ENCODE data around the gene TMC3.

Gene TMC3

DNA sequence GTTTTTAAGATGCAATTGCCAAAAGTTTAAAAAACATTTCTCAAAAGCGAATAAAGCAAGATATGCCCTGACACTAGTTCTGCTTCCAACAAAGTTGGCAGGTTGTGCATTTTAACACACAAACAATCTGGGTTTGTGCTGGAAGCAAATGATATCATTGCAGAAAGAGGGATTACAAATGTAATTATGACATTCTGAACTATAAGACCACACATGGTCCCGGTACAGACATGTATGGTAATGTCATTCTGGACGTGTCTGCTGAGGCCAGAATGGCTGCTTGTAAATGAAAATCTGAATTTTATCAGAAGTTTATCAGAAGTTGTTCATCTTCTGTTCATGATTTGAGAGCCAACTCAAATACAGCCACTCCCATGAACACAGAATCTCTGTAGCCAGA, 10.7 kb downstream of the TMC3 start:
- TF ChIP-seq, protein P1, sequence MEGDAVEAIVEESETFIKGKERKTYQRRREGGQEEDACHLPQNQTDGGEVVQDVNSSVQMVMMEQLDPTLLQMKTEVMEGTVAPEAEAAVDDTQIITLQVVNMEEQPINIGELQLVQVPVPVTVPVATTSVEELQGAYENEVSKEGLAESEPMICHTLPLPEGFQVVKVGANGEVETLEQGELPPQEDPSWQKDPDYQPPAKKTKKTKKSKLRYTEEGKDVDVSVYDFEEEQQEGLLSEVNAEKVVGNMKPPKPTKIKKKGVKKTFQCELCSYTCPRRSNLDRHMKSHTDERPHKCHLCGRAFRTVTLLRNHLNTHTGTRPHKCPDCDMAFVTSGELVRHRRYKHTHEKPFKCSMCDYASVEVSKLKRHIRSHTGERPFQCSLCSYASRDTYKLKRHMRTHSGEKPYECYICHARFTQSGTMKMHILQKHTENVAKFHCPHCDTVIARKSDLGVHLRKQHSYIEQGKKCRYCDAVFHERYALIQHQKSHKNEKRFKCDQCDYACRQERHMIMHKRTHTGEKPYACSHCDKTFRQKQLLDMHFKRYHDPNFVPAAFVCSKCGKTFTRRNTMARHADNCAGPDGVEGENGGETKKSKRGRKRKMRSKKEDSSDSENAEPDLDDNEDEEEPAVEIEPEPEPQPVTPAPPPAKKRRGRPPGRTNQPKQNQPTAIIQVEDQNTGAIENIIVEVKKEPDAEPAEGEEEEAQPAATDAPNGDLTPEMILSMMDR (IDR thresholded peaks at IDR 0.05; ENCODE audit: low read depth, low read length, missing control alignments): no peak
- DNase-seq (ENCODE audit: extremely low read depth, low read depth): no peak
- no peak overlapping the region for H3K4me3 ChIP-seq (replicated peaks; ENCODE audit: low read depth, low read length)

DNA sequence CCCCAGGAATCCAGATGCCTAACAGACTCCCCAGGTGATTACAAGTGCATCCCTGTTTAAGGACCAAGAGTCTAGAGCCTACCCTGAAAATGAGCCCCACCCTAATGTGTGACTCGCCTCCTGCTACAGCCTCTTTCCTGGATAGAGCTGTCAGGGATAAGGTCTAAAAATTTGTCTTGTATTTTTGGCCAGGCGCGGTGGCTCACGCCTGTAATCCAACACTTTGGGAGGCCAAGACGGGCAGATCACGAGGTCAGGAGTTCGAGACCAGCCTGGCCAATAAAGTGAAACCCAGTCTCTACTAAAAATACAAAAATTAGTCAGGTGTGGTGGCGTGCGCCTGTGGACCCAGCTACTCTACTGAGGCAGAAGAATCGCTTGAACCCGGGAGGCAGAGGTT, 11.2 kb downstream of the TMC3 start:
- H3K4me3 ChIP-seq (replicated peaks; ENCODE audit: low read depth, low read length): no peak overlapping the region
- TF ChIP-seq, protein P1 (IDR thresholded peaks at IDR 0.05; ENCODE audit: low read depth, low read length, missing control alignments): no peak
- no peak for DNase-seq (ENCODE audit: extremely low read depth, low read depth)

DNA sequence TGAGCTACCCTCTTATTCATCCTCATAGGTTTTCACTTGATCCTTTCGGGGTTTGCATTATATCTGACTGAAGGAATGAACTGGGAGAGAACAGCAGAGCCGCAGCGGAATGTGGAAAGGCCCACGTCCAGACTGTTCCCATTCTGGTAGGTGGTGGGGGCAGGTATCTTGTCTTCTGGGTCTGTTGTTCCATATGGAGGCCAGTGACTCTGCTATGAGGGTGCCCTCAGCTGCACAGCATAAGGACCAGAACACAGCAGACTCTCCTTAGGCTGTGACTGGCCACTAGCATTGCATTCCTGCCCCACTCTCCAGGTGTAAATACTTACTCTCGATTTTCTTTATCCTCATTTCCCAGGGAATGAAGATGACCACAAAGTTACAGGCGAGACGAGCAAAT, 12.1 kb downstream of the TMC3 start:
- TF ChIP-seq, protein P1 (IDR thresholded peaks at IDR 0.05; ENCODE audit: low read depth, low read length, missing control alignments): no peak
- H3K4me3 ChIP-seq (replicated peaks; ENCODE audit: low read depth, low read length): no peak overlapping the region
- DNase-seq (ENCODE audit: extremely low read depth, low read depth): no peak

DNA sequence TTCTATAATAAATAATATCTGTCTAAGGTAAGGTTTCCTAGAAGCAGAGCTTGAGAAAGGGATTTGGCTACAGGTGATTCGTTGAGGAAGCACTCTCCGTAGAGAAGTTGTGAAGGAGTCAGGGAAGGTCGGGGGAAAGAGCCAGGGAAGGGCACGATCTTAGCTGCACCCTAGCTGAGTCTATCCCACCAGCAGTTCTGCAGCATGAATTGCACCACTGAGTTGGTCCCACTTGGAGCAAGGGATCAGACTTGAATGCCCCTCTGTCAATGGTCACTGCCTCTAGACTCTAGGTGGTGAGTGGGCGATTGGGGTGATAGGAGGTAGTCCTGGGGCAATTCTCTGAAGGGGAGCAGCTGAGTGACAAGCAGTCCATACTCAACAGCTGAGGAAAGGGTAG, 13.5 kb downstream of the TMC3 start:
- H3K4me3 ChIP-seq (replicated peaks; ENCODE audit: low read depth, low read length): no peak overlapping the region
- no peak for DNase-seq (ENCODE audit: extremely low read depth, low read depth)
- TF ChIP-seq, protein P1 (IDR thresholded peaks at IDR 0.05; ENCODE audit: low read depth, low read length, missing control alignments): no peak

DNA sequence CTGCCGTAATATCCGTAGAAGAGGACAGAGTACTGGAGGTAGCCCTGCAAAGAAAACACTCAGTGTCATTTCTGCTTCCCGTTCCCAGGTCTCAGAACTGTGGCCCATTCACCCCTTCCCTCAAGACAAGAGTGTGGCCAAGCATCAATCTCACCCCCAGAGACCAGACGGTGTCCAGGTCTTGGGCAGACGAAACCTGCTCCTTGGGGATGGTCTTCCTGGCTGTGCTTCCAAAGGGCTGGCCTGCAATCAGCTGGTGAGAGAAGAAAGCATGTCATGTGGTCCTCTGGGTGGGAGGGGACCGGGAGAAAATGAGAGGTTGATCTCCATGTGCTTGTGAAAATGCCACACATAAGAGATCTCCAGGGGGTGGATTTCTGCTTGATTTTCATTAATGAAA, 15.8 kb downstream of the TMC3 start:
- no peak for DNase-seq (ENCODE audit: extremely low read depth, low read depth)
- TF ChIP-seq, protein P1 (IDR thresholded peaks at IDR 0.05; ENCODE audit: low read depth, low read length, missing control alignments): no peak

DNA sequence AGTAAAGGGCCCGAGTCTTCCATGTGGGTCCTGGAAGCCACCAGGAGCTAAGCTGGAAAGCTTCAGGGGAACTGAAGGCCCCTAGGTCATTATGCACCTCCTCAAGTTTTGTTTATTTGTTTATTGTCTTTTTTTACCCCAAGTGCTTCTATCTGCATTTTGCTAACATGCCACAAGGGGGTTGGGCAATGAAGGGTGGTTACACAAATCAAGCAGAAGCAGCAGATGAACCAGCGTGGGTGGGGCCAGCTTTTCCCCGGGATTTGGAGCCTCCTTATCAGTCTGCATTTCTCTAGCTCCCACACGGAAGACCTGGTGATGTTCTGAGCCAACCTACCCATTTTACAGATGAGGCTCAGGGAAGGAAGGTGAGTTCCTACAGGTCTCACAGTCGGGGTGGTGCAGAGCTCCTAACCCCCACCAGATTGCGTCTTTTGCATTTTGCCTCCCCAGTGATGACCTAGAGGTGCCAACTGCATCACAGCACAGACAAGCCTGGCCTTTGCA, 16.8 kb downstream of the TMC3 start:
- H3K4me3 ChIP-seq (replicated peaks; ENCODE audit: low read depth, low read length): no peak overlapping the region
- no peak for DNase-seq (ENCODE audit: extremely low read depth, low read depth)
- TF ChIP-seq, protein P1 (IDR thresholded peaks at IDR 0.05; ENCODE audit: low read depth, low read length, missing control alignments): no peak

More for the DNA sequence above, 15.8 kb downstream of the TMC3 start:
- H3K4me3 ChIP-seq (replicated peaks; ENCODE audit: low read depth, low read length): no peak overlapping the region

DNA sequence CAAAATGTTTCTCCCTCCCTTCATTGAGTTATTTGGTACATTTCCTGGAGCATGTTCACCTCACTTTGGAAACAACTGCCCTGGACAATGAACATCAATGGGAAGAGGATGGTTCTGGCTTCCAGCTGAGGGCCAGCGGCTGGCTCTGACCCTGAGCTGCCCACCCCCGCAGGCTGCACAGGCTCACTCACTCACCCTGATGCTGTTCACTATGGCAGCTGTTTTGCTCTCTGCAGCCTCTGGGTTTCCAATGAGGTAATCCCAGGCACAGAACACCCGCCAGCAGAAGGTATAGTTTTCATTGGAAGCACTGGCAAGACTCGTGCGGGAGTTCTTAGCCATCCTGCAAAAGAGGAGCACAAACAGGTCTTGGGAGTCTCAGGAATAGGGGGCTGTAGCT, 17.8 kb downstream of the TMC3 start:
- DNase-seq (ENCODE audit: extremely low read depth, low read depth): no peak
- no peak overlapping the region for H3K4me3 ChIP-seq (replicated peaks; ENCODE audit: low read depth, low read length)
- TF ChIP-seq, protein P1 (IDR thresholded peaks at IDR 0.05; ENCODE audit: low read depth, low read length, missing control alignments): no peak
